HCT116 (cell line): ENCODE data around the gene CTDSPL2. TPM values are rescaled to one million over a fixed set of nuclear protein-coding genes. Genes with fewer than 3 reads are reported as not detected.

Source experiments
- ATAC-seq: fragments of 200-7000 bp; cut with Tn5 transposase; 2 replicates; pipeline ENCODE4 v1.9.1; 2020; ENCODE audit warnings: mild to moderate bottlenecking, moderate library complexity
- BruUV-seq: library from RNA; stranded (reverse); fragments of 400-500 nt; replicated peaks from 2 replicates; lab custom pipeline; 2021; lab: Mats Ljungman, UMichigan
- CTCF ChIA-PET: fragments of 300-600 bp; sonication (Branson Sonifier 250); formaldehyde crosslinking; loops from one replicate; lab custom pipeline; 2021; ENCODE audit warnings: antibody characterized with exemption; lab: Charles Lee
- POLR2A ChIA-PET: fragments of 300-600, 350-600 bp; sonication (Branson Sonifier 250); formaldehyde crosslinking; loops from one replicate; lab custom pipeline; 2021; ENCODE audit warnings: antibody characterized with exemption; lab: Charles Lee
- RAD21 ChIA-PET, 2 experiments: fragments of 300-600 bp; sonication (Branson Sonifier 250); formaldehyde crosslinking; loops; one replicate each; lab custom pipeline; 2023; ENCODE audit warnings: low total read pairs in 2 of 2; ENCODE audit not compliant: uncharacterized antibody in 2 of 2, unreplicated experiment in 2 of 2, low non-redundant PET in 1 of 2; lab: Charles Lee
- DNase-seq: peaks from one replicate; pipeline ENCODE4 v3.0.0-alpha.2; 2010; ENCODE audit warnings: low read depth, low spot score
- H2AFZ ChIP-seq: fragments of 200-600 bp; shearing (Covaris generic), sonication (generic); 2 replicates; pipeline ENCODE4 v1.6.1; 2017; ENCODE audit warnings: low read depth, mixed run types, mixed read lengths, antibody characterized with exemption, low read length; ENCODE audit not compliant: poor library complexity, severe bottlenecking
- H3K27ac ChIP-seq: 2 replicates; pipeline ENCODE4 v1.5.1; 2012; ENCODE audit warnings: low read depth, low read length
- H3K27me3 ChIP-seq: fragments of 200-600 bp; sonication (generic); 2 replicates; pipeline ENCODE4 v1.6.1; 2016; ENCODE audit warnings: mixed run types, low read length, mixed read lengths; ENCODE audit not compliant: insufficient read depth
- H3K36me3 ChIP-seq, 2 experiments: fragments of 200-500 bp in 1 of 2; fragments of 200-600 bp in 1 of 2; sonication (Bioruptor generic) in 1 of 2; sonication (generic) in 1 of 2; 2 replicates each; pipeline versions ENCODE4 v1.5.1 to v1.6.1; 2014 to 2016; ENCODE audit warnings: low read length in 2 of 2, inconsistent platforms in 1 of 2, mixed read lengths in 1 of 2, mixed run types in 1 of 2; ENCODE audit not compliant: insufficient read depth in 2 of 2, control insufficient read depth in 1 of 2
- H3K4me1 ChIP-seq, 2 experiments: fragments of 200-600 bp in 1 of 2; sonication (generic) in 1 of 2; 2 replicates each; pipeline versions ENCODE4 v1.5.1 to v1.6.1; 2012 to 2017; ENCODE audit warnings: low read length in 2 of 2, inconsistent platforms in 1 of 2, mild to moderate bottlenecking in 1 of 2, mixed read lengths in 1 of 2, mixed run types in 1 of 2, moderate library complexity in 1 of 2; ENCODE audit not compliant: insufficient read depth in 2 of 2, control insufficient read depth in 1 of 2
- H3K4me2 ChIP-seq: fragments of 200-600 bp; sonication (generic); 2 replicates; pipeline ENCODE4 v1.6.1; 2017; ENCODE audit warnings: mixed run types, low read length, mixed read lengths
- H3K4me3 ChIP-seq, 2 experiments: fragments of 200-600 bp in 1 of 2; sonication (generic) in 1 of 2; replicated peaks in 1 of 2; 2 replicates each; pipeline ENCODE4 v1.5.1; 2011 to 2016; ENCODE audit warnings: low read length in 2 of 2, control low read depth in 1 of 2, low read depth in 1 of 2, mild to moderate bottlenecking in 1 of 2, mixed read lengths in 1 of 2, mixed run types in 1 of 2
- H3K79me2 ChIP-seq: fragments of 200-600 bp; sonication (generic); 2 replicates; pipeline ENCODE4 v1.6.1; 2017; ENCODE audit warnings: mild to moderate bottlenecking, mixed run types, low read length, moderate library complexity, mixed read lengths; ENCODE audit not compliant: insufficient read depth
- H3K9ac ChIP-seq: fragments of 200-600 bp; sonication (generic); 2 replicates; pipeline ENCODE4 v1.6.1; 2016; ENCODE audit warnings: low read length, mixed read lengths
- H3K9me2 ChIP-seq: fragments of 200-600 bp; sonication (generic), shearing (Covaris generic); 2 replicates; pipeline ENCODE4 v1.6.1; 2017; ENCODE audit warnings: mixed run types, mild to moderate bottlenecking, moderate library complexity; ENCODE audit not compliant: insufficient read depth
- H3K9me3 ChIP-seq, 2 experiments: fragments of 200-500 bp in 1 of 2; fragments of 200-600 bp in 1 of 2; sonication (Bioruptor generic) in 1 of 2; sonication (generic) in 1 of 2; 2 replicates each; pipeline ENCODE4 v1.6.1; 2014 to 2017; ENCODE audit warnings: low read length in 2 of 2, mixed read lengths in 2 of 2, inconsistent platforms in 1 of 2, low read depth in 1 of 2, mild to moderate bottlenecking in 1 of 2, mixed run types in 1 of 2, moderate library complexity in 1 of 2; ENCODE audit not compliant: control insufficient read depth in 1 of 2, insufficient read depth in 1 of 2
- H4K20me1 ChIP-seq: fragments of 200-600 bp; sonication (generic), shearing (Covaris generic); 2 replicates; pipeline ENCODE4 v1.6.1; 2017; ENCODE audit warnings: mixed run types, mild to moderate bottlenecking, moderate library complexity; ENCODE audit not compliant: insufficient read depth
- CBX3 ChIP-seq: IDR thresholded peaks from 2 replicates; pipeline ENCODE4 v1.6.1; 2012; ENCODE audit warnings: low read depth
- EGR1 ChIP-seq: IDR thresholded peaks from 2 replicates; pipeline ENCODE4 v1.6.1; 2012; ENCODE audit warnings: low read depth
- EZH2 ChIP-seq: fragments of 200-600 bp; sonication (generic); IDR thresholded peaks from 2 replicates; pipeline ENCODE4 v1.6.1; 2017; ENCODE audit warnings: antibody characterized with exemption, mixed run types
- EZH2phosphoT487 ChIP-seq: fragments of 200-600 bp; IDR thresholded peaks from 2 replicates; pipeline ENCODE4 v1.6.1; 2018; ENCODE audit warnings: antibody characterized with exemption, borderline replicate concordance
- MAX ChIP-seq: IDR thresholded peaks from 2 replicates; pipeline ENCODE4 v1.6.1; 2012
- POLR2A ChIP-seq: IDR thresholded peaks from 2 replicates; pipeline ENCODE4 v1.7.0; 2011; ENCODE audit warnings: borderline replicate concordance; ENCODE audit not compliant: insufficient read depth, insufficient read length; ENCODE audit errors: extremely low read depth
- POLR2AphosphoS5 ChIP-seq: IDR thresholded peaks from 2 replicates; pipeline ENCODE4 v1.6.1; 2011; ENCODE audit warnings: mild to moderate bottlenecking, low read depth, low read length, moderate library complexity
- RAD21 ChIP-seq: IDR thresholded peaks from 2 replicates; pipeline ENCODE4 v1.6.1; 2012; ENCODE audit warnings: low read depth, mild to moderate bottlenecking
- SRF ChIP-seq: IDR thresholded peaks from 2 replicates; pipeline ENCODE4 v1.6.1; 2012; ENCODE audit warnings: low read depth
- YY1 ChIP-seq: IDR thresholded peaks from 2 replicates; pipeline ENCODE4 v1.6.1; 2011; ENCODE audit warnings: low read length, low read depth, moderate library complexity, mild to moderate bottlenecking; ENCODE audit not compliant: insufficient replicate concordance; ENCODE audit errors: extremely low read depth
- ZNF274 ChIP-seq: fragments of 200-500 bp; sonication (Bioruptor generic); IDR thresholded peaks from 2 replicates; pipeline ENCODE4 v1.6.1; 2014; ENCODE audit warnings: mild to moderate bottlenecking, low read depth, low read length, inconsistent platforms
- intact Hi-C: fragments of 100-400 bp; cut with micrococcal nuclease; formaldehyde crosslinking; loops from 2 replicates; pipeline ENCODE4 v1.10.0; 2022
- total RNA-seq: library from RNA; stranded (reverse); gene quantifications from one replicate; pipeline ENCODE4 v1.2.1, GENCODE V29; 2021; ENCODE audit not compliant: unreplicated experiment
- TF ChIP-seq, protein P1 (sequence below), 3 experiments: fragments of 200-600 bp in 1 of 3; sonication (generic) in 1 of 3; IDR thresholded peaks in 2 of 3; conservative IDR thresholded peaks in 1 of 3; 2 replicates each; pipeline ENCODE4 v1.5.1; 2012 to 2017; ENCODE audit warnings: low read depth in 2 of 3, low read length in 2 of 3, antibody characterized with exemption in 1 of 3, borderline replicate concordance in 1 of 3, control low read depth in 1 of 3, mild to moderate bottlenecking in 1 of 3, mixed read lengths in 1 of 3, mixed run types in 1 of 3, moderate library complexity in 1 of 3; ENCODE audit not compliant: insufficient read depth in 1 of 3

CTDSPL2 gene
- total RNA-seq, 1 experiment from 2014 or later = 56.0 TPM

GRCh38 chr15:44516436-44516835 lies 89.0 kb downstream of the CTDSPL2 start:
- ATAC-seq (no peak), DNase-seq (no peak)
- Histone ChIP-seq H3K4me1 (no peaks in the 10 kb centered on the region), H4K20me1 (no peaks in the 10 kb centered on the region), H2AFZ (no peak overlapping the region), H3K79me2 (peaks cover 22% of the 10 kb centered on the region), H3K4me2 (no peak overlapping the region), H3K9ac (no peak overlapping the region), H3K9me3 (no peaks in the 10 kb centered on the region), H3K9me2 (no peaks in the 10 kb centered on the region), H3K27me3 (no peaks in the 10 kb centered on the region), H3K4me3 (no peak overlapping the region), H3K36me3 (peaks cover 0 to 3% of the 10 kb centered on the region in 2 experiments; a peak in 2 of 4 replicates), H3K27ac (no peak overlapping the region)
- POLR2A ChIA-PET = no interaction called here
- CTCF ChIA-PET = no interaction called here
- intact Hi-C loops = no loop called here
- no TSS peak for BruUV-seq
- TF ChIP-seq SRF (no peak), MAX (no peak)
- RAD21 ChIA-PET = no interaction called here

- H3K4me3 ChIP-seq = no peak overlapping the region
- TF ChIP-seq EGR1 (no peak), ZNF274 (no peak), POLR2AphosphoS5 (no peak), RAD21 (no peak), CBX3 (no peak), SRF (no peak), YY1 (no peak), EZH2phosphoT487 (no peak), EZH2 (no peak), POLR2A (no peak), MAX (no peak)
- TF ChIP-seq, protein P1, sequence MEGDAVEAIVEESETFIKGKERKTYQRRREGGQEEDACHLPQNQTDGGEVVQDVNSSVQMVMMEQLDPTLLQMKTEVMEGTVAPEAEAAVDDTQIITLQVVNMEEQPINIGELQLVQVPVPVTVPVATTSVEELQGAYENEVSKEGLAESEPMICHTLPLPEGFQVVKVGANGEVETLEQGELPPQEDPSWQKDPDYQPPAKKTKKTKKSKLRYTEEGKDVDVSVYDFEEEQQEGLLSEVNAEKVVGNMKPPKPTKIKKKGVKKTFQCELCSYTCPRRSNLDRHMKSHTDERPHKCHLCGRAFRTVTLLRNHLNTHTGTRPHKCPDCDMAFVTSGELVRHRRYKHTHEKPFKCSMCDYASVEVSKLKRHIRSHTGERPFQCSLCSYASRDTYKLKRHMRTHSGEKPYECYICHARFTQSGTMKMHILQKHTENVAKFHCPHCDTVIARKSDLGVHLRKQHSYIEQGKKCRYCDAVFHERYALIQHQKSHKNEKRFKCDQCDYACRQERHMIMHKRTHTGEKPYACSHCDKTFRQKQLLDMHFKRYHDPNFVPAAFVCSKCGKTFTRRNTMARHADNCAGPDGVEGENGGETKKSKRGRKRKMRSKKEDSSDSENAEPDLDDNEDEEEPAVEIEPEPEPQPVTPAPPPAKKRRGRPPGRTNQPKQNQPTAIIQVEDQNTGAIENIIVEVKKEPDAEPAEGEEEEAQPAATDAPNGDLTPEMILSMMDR (IDR thresholded peaks at IDR 0.05 in 2 of 3, conservative IDR thresholded peaks at IDR 0.05 in 1 of 3; ENCODE audit: borderline replicate concordance in 1 of 3, insufficient read depth in 1 of 3, low read depth in 2 of 3, low read length in 2 of 3) = no peak
- DNase-seq (no peak), ATAC-seq (no peak)
- no peak overlapping the region for H2AFZ ChIP-seq
- H3K27me3 ChIP-seq = no peaks in the 10 kb centered on the region
- H4K20me1 ChIP-seq = no peaks in the 10 kb centered on the region
- no peaks in the 10 kb centered on the region for H3K4me1 ChIP-seq
- H3K9me3 ChIP-seq = no peaks in the 10 kb centered on the region
- H3K36me3 ChIP-seq = peaks cover 7 to 11% of the 10 kb centered on the region in 2 experiments; a peak in 3 of 4 replicates
- ChIA-PET RAD21 (no interaction called here), POLR2A (no interaction called here), CTCF (no interaction called here)
- 0 out of 2 replicates have a peak, but pooled peaks cover 3% of the 10 kb centered on the region for H3K79me2 ChIP-seq
- no peak overlapping the region for H3K4me2 ChIP-seq
- intact Hi-C loops = no loop called here
- H3K9me2 ChIP-seq = no peaks in the 10 kb centered on the region
- H3K27ac ChIP-seq = no peak overlapping the region
- no TSS peak for BruUV-seq
- no peak overlapping the region for H3K9ac ChIP-seq
These were observed 92.1 kb downstream of the CTDSPL2 start for GRCh38 chr15:44519537-44519936.
